ENCODE results near the gene FRMD4A. TPM values are rescaled to one million over a fixed set of nuclear protein-coding genes. Genes with fewer than 3 reads are reported as not detected.

Gene FRMD4A
- total RNA-seq, 2 experiments from 2014 or later = 3.1 to 3.7 TPM

GRCh38 chr10:13842117-13842516, 488.6 kb downstream of the FRMD4A start:
- peaks cover 0 to 12% of the 10 kb centered on the region in 2 experiments for H3K9me3 ChIP-seq (ENCODE audit: control insufficient read depth in 1 of 2, insufficient read depth in 1 of 2, low read length in 2 of 2)
- no peak overlapping the region for H3K4me3 Mint-ChIP-seq
- no peaks in the 10 kb centered on the region for H3K27me3 Mint-ChIP-seq
- H3K27me3 ChIP-seq (ENCODE audit: control insufficient read depth in 1 of 2, insufficient read depth in 2 of 2, low read length in 2 of 2) = no peaks in the 10 kb centered on the region
- DNase-seq (no peak), ATAC-seq (ENCODE audit: poor library complexity) (no peak)
- H3K27ac Mint-ChIP-seq = no peak overlapping the region
- H3K4me3 ChIP-seq (ENCODE audit: low read length) = no peak overlapping the region
- ChIA-PET POLR2A (no interaction called here), CTCF (no interaction called here)
- no peaks in the 10 kb centered on the region for H3K36me3 Mint-ChIP-seq (ENCODE audit: low read depth)
- peaks cover 8% of the 10 kb centered on the region for H3K4me1 Mint-ChIP-seq (ENCODE audit: low read depth)
- no peak for TF ChIP-seq CTCF (IDR thresholded peaks at IDR 0.05)
- no peaks in the 10 kb centered on the region for H3K36me3 ChIP-seq (ENCODE audit: insufficient read depth, low read length)
- peaks cover 2% of the 10 kb centered on the region for H3K4me1 ChIP-seq (ENCODE audit: insufficient read depth, low read length)
- peaks cover 2% of the 10 kb centered on the region for H3K9me3 Mint-ChIP-seq
- H3K27ac ChIP-seq (ENCODE audit: low read depth in 1 of 2, low read length in 2 of 2) = no peak overlapping the region
- intact Hi-C loops (cut with DNase I, micrococcal nuclease) = no loop called here

- intact Hi-C loops (cut with DNase I, micrococcal nuclease) = no loop called here
- ChIA-PET CTCF (no interaction called here), POLR2A (no interaction called here)
- Mint-ChIP-seq H3K27ac (no peak overlapping the region), H3K9me3 (peaks cover 2% of the 10 kb centered on the region), H3K36me3 (ENCODE audit: low read depth) (no peaks in the 10 kb centered on the region), H3K27me3 (no peaks in the 10 kb centered on the region), H3K4me1 (ENCODE audit: low read depth) (no peaks in the 10 kb centered on the region), H3K4me3 (no peak overlapping the region)
- Histone ChIP-seq H3K4me1 (ENCODE audit: insufficient read depth, low read length) (no peaks in the 10 kb centered on the region), H3K36me3 (ENCODE audit: insufficient read depth, low read length) (no peaks in the 10 kb centered on the region), H3K4me3 (ENCODE audit: low read length) (no peak overlapping the region), H3K27ac (ENCODE audit: low read depth in 1 of 2, low read length in 2 of 2) (no peak overlapping the region), H3K9me3 (ENCODE audit: control insufficient read depth in 1 of 2, insufficient read depth in 1 of 2, low read length in 2 of 2) (peaks cover 0 to 12% of the 10 kb centered on the region in 2 experiments), H3K27me3 (ENCODE audit: control insufficient read depth in 1 of 2, insufficient read depth in 2 of 2, low read length in 2 of 2) (no peaks in the 10 kb centered on the region)
- DNase-seq (no peak), ATAC-seq (ENCODE audit: poor library complexity) (no peak)
- no peak for TF ChIP-seq CTCF (IDR thresholded peaks at IDR 0.05)
Measured at GRCh38 chr10:13840036-13840435, 490.7 kb downstream of the FRMD4A start.

- Histone ChIP-seq H3K4me3 (ENCODE audit: low read length) (no peak overlapping the region), H3K4me1 (ENCODE audit: insufficient read depth, low read length) (no peaks in the 10 kb centered on the region), H3K27me3 (ENCODE audit: control insufficient read depth in 1 of 2, insufficient read depth in 2 of 2, low read length in 2 of 2) (no peaks in the 10 kb centered on the region), H3K36me3 (ENCODE audit: insufficient read depth, low read length) (no peaks in the 10 kb centered on the region), H3K9me3 (ENCODE audit: control insufficient read depth in 1 of 2, insufficient read depth in 1 of 2, low read length in 2 of 2) (peaks cover 0 to 12% of the 10 kb centered on the region in 2 experiments), H3K27ac (ENCODE audit: low read depth in 1 of 2, low read length in 2 of 2) (no peak overlapping the region)
- Mint-ChIP-seq H3K4me3 (no peak overlapping the region), H3K27ac (no peak overlapping the region), H3K9me3 (peaks cover 2% of the 10 kb centered on the region), H3K36me3 (ENCODE audit: low read depth) (no peaks in the 10 kb centered on the region), H3K27me3 (no peaks in the 10 kb centered on the region), H3K4me1 (ENCODE audit: low read depth) (no peaks in the 10 kb centered on the region)
- ATAC-seq (ENCODE audit: poor library complexity) (no peak), DNase-seq (no peak)
- no peak for TF ChIP-seq CTCF (IDR thresholded peaks at IDR 0.05)
- ChIA-PET POLR2A (no interaction called here), CTCF (no interaction called here)
- intact Hi-C loops (cut with DNase I, micrococcal nuclease) = no loop called here
Measured at GRCh38 chr10:13839430-13839990, 491.2 kb downstream of the FRMD4A start.
